Limb (tissue), 2 donors: ENCODE results near the gene EDN2.

Source experiments
- DNase-seq, 2 donors: peaks; one replicate each; pipeline ENCODE4 v3.0.0-alpha.2; 2016; ENCODE audit errors: extremely low spot score in 2 of 2

Gene EDN2

DNA sequence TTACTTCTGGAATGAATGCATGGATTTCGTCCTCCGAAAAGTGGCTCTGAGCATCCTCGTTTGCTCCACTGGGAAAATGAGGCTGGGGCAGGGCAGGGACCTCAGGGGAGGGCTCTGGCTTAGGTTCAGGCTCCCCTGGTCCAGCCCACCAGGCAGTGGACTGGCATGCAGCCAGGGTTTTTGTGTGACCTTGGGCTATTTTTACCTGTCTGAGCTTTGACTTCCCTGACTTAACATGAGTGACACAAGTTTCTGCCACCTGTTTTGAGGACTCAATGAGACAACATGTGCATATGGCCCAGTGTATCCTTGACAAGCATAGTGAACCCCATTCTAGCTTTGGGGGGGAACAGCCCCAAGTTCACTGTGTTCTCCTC, 32.6 kb upstream of the EDN2 start:
- DNase-seq = no peak

DNA sequence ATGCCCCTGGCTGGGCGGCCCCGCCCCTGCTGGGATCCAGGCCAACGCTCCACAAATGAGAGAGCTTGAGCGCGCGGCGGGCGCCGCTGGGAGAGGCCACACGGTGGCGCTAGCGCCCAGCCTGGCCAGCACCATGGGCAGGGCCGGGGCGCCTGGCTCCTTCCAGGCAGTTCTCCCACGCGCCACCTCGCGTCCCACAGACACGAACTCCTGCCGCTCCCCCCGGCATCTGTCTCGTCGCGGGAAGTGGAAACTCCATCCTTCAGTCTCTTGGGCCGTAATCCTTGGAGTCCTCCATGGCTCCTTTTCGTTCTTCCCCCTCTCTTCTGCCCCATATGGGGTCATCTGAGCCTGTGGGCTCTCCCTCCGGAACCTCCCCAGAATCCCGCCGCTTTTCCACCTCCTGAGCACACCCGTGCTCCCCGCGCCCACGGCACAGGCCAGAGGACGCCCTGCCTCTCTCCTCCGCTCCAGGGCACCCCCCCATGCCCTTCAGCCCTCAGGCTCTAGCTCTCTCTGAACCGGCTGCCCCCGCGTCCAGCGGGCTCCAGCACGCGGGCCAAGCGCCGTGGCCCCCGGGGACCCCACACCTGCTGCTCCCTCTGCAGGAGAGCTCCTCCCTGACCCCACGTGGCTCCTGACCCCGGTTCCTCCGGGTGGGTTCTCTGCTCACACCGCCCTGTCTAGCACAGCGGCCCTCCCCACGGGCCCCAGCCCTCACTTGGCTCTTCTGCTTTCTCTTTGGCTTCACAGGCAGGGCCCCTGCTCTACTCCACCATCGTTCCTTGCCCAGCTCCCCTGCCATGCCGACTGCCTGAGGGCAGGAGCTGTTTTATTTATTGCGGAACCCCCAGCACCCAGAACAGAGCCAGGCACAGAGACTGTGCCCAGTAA, 31.9 kb upstream of the EDN2 start:
- peak; percentile 92 to 95 for DNase-seq

DNA sequence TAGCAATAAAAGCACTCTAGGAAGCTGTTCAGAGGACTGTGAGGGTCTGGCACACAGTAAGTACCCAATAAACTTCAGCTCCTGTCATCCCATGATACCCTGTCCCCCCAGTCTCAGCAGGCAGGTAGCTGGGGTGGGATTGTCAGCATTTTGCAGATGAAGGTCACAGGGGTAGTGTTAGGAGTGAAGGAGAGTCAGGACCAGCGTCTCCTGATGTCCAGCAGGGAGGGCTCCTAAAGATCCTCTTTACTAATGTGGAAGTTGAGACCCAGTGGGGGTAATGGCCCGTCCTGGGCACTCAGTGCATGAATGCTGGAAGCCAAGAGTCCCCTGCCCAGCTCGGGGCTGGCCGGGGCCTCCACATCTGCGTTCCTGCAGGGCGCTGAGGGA, 31.3 kb upstream of the EDN2 start:
- DNase-seq = no peak

- no peak for DNase-seq
Observed at GRCh38 chr1:41515131-41515678, 30.7 kb upstream of the EDN2 start.

DNA sequence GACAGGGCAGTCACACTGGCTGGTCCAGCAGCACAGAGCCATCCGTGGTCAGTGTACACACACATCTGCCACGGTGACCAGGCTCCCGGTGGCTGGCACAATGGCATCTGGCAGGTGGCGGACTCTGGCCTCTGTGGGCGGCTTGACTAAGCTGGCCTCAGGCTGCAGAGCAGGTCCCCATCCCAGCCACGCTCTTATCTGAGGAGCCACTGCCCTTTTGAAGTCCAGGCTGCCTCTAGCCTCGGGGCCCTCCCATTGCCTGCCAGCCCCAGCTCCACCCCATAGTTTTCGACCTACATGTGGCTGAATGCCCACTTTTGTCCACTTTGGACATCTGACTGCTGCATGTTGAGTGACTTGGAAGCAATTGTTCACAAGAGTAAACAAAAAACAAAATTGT, 29.9 kb upstream of the EDN2 start:
- DNase-seq = no peak

DNA sequence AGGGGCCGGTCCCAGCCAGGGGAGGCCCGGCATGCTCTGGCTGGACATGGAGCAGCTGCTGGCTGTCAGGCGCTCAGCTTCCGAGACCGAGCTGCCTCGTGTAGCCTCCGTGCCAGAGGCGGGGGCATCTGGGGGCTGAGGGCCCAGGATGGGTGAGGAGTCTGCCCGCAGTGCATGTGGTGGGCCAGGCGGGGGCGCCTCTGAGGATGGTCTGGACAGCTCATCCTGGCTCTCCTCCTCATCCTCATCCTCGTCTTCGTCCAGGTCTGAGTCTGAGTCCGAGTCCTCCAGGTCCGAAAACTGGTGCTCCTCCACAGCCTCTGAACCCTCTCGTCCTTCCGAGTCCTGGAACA, 28.9 kb upstream of the EDN2 start:
- no peak for DNase-seq

DNA sequence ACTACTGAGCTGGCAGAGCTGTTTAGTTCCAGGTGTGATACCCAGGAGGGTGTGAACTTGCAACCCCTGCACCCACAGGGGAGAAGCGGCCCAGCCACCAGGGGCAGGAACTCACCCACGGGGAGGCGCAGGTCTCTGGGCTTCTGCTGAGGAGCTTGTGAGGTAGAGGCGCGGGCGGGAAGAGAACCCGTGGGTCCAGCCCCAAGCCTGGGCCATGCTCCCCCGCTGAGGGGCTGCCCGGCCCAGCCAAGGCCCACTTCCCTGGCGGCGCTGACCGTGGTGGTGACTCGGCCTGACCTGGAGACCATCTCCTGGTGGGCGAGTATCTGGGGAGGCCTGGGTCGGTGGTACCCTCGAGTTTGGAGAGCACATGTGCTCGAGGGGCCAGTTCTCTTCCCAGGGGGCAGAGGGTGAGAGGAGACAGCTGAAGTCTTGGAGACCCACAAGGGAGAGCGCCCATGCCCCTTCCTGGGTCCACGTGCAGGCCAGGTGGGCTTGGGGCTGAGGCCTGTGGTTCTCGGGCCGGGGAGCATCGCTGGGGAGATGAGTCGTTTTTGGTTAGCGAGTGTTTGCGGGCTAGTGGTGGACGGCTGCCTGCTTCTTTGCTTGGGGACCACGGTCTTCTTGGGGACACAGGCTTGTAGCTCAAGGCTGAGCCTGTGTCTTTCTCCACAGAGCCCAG, 28.4 kb upstream of the EDN2 start:
- no peak for DNase-seq

DNA sequence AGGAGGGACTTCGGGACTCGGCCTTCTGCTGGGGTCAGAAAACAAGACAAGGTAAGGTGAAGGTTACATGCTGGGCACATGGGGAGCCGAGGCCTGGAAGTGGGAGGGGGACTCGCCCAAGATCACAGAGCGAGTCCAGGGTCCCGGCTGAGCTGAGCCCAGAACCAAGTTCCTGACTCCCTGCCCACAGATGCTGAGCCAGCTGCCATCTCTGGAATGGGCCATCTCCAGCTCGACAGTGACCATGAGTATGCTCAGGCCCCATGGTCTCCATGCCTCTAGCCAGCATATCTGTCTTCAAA, 26.7 kb upstream of the EDN2 start:
- no peak for DNase-seq

DNA sequence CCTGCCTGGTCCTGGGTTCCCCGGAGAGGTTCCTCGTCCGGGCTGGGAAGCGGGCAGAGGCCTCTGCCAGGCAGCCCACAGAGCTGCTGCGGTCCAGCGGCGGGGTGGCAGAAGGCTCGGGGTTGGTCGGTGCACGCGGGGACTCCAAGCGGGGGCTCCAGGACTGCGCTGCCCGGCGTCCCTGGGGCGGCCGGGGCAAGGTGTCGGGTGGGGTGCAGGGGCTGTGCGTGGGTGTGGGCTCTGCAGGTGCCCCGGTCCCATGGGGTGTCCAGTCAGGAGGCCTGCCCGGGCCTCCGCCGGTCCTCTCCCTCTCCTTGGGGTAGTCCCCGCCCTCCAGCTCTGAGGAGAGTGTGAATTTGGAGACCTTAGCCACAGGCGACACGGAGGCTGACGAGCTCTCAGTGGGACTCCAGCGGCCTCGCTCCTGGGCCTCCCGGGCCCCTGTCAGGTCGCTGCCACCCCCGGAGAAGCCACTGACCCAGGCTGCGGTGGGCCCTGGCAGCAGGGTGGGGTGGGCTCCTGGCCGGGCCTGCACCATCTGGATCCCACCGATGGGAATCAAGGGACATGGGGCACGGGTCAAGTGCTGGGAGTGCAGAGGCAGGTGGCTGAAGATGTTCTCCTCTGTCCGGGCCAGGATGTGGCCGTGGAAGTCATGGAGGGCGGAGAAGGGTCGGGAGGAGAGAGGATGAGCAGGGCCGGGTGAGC, 26.2 kb upstream of the EDN2 start:
- DNase-seq = no peak

DNA sequence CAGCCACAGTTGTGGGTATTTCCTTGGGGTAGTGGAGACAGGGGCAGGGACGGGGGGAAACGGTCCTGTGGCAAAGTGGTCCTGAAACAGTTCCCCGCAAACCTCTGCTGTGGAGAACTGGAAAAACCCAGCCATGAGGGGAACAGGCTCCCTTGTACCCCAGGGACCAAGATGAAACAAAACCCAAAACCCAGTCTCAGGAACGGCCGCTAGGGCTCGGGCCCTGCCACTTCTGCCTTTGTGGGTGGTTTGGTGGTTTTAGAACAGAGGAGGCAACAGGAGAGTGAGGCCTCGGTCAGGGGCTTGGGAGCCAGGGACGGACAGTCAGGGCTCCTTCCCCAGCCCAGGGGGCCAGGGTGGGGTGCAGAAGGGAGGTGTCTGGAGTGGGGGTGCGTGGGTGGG, 24.8 kb upstream of the EDN2 start:
- no peak for DNase-seq

DNA sequence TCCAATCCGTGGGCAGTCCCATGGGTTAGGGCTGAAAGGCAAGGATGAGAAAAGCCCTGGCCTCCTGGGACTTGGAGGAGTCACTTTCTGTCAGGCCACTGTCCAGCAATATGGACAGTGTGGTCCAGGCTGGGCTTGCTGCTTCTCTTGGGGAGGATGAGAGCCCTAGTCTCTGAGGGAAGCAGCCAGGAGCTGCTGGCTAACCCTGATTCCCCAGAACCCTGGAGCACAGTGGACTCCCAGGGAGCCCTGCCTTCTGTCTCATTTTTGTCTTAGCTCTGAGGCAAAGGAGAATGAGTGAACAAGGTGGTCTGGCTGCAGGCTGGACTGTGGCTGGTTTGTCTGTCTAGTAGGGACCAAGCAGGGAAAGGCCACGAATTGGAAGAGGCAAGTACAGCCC, 23.8 kb upstream of the EDN2 start:
- no peak for DNase-seq

- DNase-seq = no peak
Observed at GRCh38 chr1:41507836-41508235, 23.4 kb upstream of the EDN2 start.

DNA sequence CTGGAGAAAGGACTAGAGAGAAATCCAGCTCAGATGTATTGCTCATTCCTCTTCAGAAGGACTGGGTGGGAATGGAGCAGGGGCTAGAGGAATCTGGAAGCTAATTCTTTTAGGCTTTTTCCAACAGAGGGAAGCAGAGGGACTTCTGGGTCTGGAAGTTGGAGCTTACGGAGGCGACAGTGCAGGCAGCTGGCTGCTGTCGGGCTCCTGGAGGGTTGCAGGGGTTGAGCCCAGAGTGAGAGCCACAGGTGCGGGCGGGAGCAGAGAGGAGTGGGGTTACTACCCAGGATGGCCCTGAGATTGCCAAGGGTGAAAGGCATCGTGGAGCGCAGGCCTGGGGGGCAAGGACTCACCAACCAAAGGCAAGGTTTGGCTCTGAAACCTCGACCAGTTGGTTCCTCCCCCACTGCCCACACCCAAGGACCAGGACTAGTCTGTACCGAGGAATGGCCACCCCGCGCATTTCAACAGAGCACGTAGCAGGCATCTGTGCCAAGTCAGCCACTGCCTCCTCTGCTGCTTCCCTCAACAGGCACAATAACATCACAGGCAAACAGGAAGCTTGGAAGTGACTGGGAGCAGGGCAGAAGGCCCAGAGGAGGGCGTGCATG, 22.7 kb upstream of the EDN2 start:
- DNase-seq = no peak

- DNase-seq = no peak
Observed at GRCh38 chr1:41504114-41505035, 19.9 kb upstream of the EDN2 start.

DNA sequence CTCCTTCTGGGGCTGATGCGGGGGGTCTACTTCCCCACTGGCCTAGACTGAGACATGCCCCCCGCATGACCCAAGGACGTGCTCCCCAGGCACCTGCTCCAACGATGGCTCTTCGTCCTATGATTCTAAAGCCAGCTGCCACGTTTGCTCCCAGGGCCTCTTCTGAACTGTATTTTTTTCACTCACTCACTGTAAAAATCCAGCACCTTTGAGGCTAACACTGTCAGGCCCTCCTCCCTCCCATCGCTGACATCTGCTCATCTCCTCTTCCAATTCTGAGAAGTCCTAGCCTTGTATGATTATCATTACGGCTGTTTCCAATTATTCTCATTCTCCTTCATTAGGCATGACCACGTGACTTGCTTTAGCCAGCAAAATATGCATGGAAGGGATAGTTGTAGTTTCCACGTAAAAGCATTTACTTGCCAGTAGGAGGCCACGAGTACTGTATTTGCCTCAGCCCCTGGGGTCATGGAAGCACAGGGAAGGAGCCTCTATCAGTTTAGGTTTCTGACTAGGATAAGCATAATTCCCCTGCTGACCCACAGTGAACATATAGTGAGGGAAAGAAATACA, 19.1 kb upstream of the EDN2 start:
- DNase-seq = no peak

DNA sequence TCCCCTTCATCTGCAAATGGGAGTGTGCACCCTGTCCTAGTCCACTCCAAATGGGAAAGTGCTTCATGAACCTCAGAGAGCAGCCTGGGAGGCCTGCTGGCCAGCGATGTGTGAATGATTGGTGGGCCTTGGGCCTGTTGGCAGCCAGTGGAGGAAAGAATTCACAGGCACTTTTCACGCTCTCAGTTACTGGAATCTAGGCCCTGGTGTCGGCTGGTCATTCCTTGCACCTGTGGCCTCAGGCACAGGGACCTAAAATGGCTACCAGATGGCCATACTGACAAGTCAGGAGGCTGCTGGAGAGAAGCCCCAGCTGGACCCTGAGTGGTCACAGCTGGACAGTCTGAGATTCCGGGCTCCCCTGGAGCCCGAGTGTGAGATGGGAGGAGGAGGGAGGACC, 18.4 kb upstream of the EDN2 start:
- DNase-seq = no peak

GRCh38 chr1:41501581-41501980, 17.1 kb upstream of the EDN2 start:
- no peak for DNase-seq

GRCh38 chr1:41500781-41501518, 16.5 kb upstream of the EDN2 start:
- DNase-seq = no peak

DNA sequence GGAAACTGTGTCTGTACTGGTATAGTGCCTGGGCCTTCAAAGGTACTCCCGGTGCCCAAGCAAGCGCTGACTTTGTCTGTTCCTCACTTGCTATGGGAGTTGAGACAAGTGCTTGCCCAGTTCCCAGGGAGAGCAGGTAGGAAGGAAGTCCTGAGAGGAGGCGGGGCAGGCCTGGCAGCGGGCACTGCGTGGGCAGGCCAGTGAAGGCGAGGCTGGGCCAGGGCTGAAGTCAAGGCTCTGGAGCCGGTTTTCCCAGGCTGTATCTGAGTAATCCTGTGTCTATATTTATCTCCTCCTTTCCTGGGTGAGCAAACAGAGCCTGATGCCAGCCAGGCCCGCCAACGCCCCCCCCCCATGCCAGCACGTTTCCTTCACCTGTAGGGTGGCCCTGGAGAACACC, 15.9 kb upstream of the EDN2 start:
- DNase-seq = no peak

GRCh38 chr1:41499591-41499990, 15.1 kb upstream of the EDN2 start:
- no peak for DNase-seq
